Measurements from ENCODE around the gene ADGRF1. TPM values are rescaled to one million over a fixed set of nuclear protein-coding genes. Genes with fewer than 3 reads are reported as not detected.

The ADGRF1 gene
- total and polyA plus RNA-seq, 2 donors (not counting 1 experiment from before 2014, with no cell fraction given) = not detected

- TF ChIP-seq EZH2 (IDR thresholded peaks at IDR 0.05; ENCODE audit: low read length, missing control alignments) = no peak
- TF ChIP-seq, protein P1, sequence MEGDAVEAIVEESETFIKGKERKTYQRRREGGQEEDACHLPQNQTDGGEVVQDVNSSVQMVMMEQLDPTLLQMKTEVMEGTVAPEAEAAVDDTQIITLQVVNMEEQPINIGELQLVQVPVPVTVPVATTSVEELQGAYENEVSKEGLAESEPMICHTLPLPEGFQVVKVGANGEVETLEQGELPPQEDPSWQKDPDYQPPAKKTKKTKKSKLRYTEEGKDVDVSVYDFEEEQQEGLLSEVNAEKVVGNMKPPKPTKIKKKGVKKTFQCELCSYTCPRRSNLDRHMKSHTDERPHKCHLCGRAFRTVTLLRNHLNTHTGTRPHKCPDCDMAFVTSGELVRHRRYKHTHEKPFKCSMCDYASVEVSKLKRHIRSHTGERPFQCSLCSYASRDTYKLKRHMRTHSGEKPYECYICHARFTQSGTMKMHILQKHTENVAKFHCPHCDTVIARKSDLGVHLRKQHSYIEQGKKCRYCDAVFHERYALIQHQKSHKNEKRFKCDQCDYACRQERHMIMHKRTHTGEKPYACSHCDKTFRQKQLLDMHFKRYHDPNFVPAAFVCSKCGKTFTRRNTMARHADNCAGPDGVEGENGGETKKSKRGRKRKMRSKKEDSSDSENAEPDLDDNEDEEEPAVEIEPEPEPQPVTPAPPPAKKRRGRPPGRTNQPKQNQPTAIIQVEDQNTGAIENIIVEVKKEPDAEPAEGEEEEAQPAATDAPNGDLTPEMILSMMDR (conservative IDR thresholded peaks at IDR 0.05 in 1 of 2, IDR thresholded peaks at IDR 0.05 in 1 of 2; ENCODE audit: low read depth in 1 of 2, low read length in 2 of 2) = no peak
- no peaks in the 10 kb centered on the region for H3K9me3 ChIP-seq (ENCODE audit: control insufficient read depth, insufficient read depth, low read depth, low read length)
Observed at GRCh38 chr6:47076422-47077344, 34.6 kb upstream of the ADGRF1 start.

DNA sequence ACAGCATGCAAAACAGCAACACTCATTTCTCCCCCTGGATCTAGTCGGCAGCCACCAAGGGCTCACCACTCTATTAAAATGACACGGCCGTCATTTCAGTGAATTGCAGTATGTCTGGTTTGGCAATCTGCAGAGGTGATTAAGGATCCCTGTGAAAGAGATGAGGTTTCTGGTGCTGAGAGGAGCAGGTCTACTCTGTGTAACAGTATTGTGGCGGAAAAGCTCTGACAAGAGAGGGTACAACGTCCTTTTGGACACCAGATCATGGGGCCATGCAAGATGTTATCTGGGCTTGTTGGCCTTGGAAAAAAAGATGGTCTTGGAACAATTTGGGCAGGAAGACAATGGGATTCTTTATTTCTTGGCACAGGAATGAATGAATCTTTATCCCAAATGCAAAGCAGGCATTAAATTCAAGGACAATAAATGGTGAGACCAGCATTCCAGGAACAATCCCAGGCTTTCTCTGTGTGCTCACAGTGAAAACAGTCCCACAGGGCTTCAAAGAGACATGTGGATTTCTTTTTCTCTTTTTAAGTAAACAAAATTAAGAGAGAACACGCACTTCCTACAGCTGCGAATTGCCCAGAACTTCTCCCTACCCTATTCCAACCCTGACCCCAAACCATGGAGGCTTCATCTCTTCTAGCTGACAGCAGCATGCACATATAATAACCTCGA is 33.7 kb upstream of the ADGRF1 start:
- peak in 1 of 2 donors; percentile 20 for DNase-seq (ENCODE audit: low read depth in 2 of 2)
- H3K9me3 ChIP-seq (ENCODE audit: control insufficient read depth, insufficient read depth, low read depth, low read length) = no peaks in the 10 kb centered on the region
- H3K79me2 ChIP-seq (ENCODE audit: control insufficient read depth, insufficient read depth, low read length) = no peaks in the 10 kb centered on the region
- no peak overlapping the region for H2AFZ ChIP-seq (ENCODE audit: low read length)
- peaks cover 5% of the 10 kb centered on the region for H3K27me3 ChIP-seq (ENCODE audit: control insufficient read depth, insufficient read depth, low read length)
- H3K4me1 ChIP-seq (ENCODE audit: control insufficient read depth, extremely low read depth, insufficient read depth, low read length) = no peaks in the 10 kb centered on the region
- H4K20me1 ChIP-seq (ENCODE audit: control insufficient read depth, extremely low read depth, insufficient read depth, low read length) = no peaks in the 10 kb centered on the region
- TF ChIP-seq, protein P1 (conservative IDR thresholded peaks at IDR 0.05 in 1 of 2, IDR thresholded peaks at IDR 0.05 in 1 of 2; ENCODE audit: low read depth in 1 of 2, low read length in 2 of 2) = no peak
- TF ChIP-seq EZH2 (IDR thresholded peaks at IDR 0.05; ENCODE audit: low read length, missing control alignments) = no peak
- H3K9ac ChIP-seq (ENCODE audit: insufficient read depth, low read length) = no peak overlapping the region
- no peaks in the 10 kb centered on the region for H3K36me3 ChIP-seq (ENCODE audit: control insufficient read depth, insufficient read depth, low read length)
- H3K27ac ChIP-seq (ENCODE audit: insufficient read depth, low read length) = no peak overlapping the region
- H3K4me3 ChIP-seq (replicated peaks in 1 of 4; ENCODE audit: control extremely low read depth in 1 of 4, insufficient read depth in 1 of 4, low read depth in 3 of 4, low read length in 4 of 4) = no peak overlapping the region
- H3K4me2 ChIP-seq (ENCODE audit: extremely low read depth, insufficient read depth, low read length) = no peak overlapping the region

More at GRCh38 chr6:47076422-47077344, 34.6 kb upstream of the ADGRF1 start:
- peak; percentile 40 to 71 for DNase-seq (ENCODE audit: low read depth in 2 of 2)
- no peak overlapping the region for H3K4me2 ChIP-seq (ENCODE audit: extremely low read depth, insufficient read depth, low read length)
- H3K4me1 ChIP-seq (ENCODE audit: control insufficient read depth, extremely low read depth, insufficient read depth, low read length) = no peaks in the 10 kb centered on the region
- H4K20me1 ChIP-seq (ENCODE audit: control insufficient read depth, extremely low read depth, insufficient read depth, low read length) = no peaks in the 10 kb centered on the region
- H3K27ac ChIP-seq (ENCODE audit: insufficient read depth, low read length) = no peak overlapping the region
- H3K36me3 ChIP-seq (ENCODE audit: control insufficient read depth, insufficient read depth, low read length) = no peaks in the 10 kb centered on the region
- no peak overlapping the region for H3K4me3 ChIP-seq (replicated peaks in 1 of 4; ENCODE audit: control extremely low read depth in 1 of 4, insufficient read depth in 1 of 4, low read depth in 3 of 4, low read length in 4 of 4)
- H3K9ac ChIP-seq (ENCODE audit: insufficient read depth, low read length) = no peak overlapping the region
- no peaks in the 10 kb centered on the region for H3K79me2 ChIP-seq (ENCODE audit: control insufficient read depth, insufficient read depth, low read length)
- no peak overlapping the region for H2AFZ ChIP-seq (ENCODE audit: low read length)
- H3K27me3 ChIP-seq (ENCODE audit: control insufficient read depth, insufficient read depth, low read length) = peaks cover 5% of the 10 kb centered on the region

- no peaks in the 10 kb centered on the region for H3K4me1 ChIP-seq (ENCODE audit: control insufficient read depth, extremely low read depth, insufficient read depth, low read length)
- no peak for DNase-seq (ENCODE audit: low read depth in 2 of 2)
- no peaks in the 10 kb centered on the region for H3K79me2 ChIP-seq (ENCODE audit: control insufficient read depth, insufficient read depth, low read length)
- H3K9ac ChIP-seq (ENCODE audit: insufficient read depth, low read length) = no peak overlapping the region
- no peaks in the 10 kb centered on the region for H3K36me3 ChIP-seq (ENCODE audit: control insufficient read depth, insufficient read depth, low read length)
- no peaks in the 10 kb centered on the region for H3K9me3 ChIP-seq (ENCODE audit: control insufficient read depth, insufficient read depth, low read depth, low read length)
- no peak overlapping the region for H3K4me3 ChIP-seq (replicated peaks in 1 of 4; ENCODE audit: control extremely low read depth in 1 of 4, insufficient read depth in 1 of 4, low read depth in 3 of 4, low read length in 4 of 4)
- H3K27ac ChIP-seq (ENCODE audit: insufficient read depth, low read length) = no peak overlapping the region
- TF ChIP-seq, protein P1 (conservative IDR thresholded peaks at IDR 0.05 in 1 of 2, IDR thresholded peaks at IDR 0.05 in 1 of 2; ENCODE audit: low read depth in 1 of 2, low read length in 2 of 2) = no peak
- TF ChIP-seq EZH2 (IDR thresholded peaks at IDR 0.05; ENCODE audit: low read length, missing control alignments) = no peak
- H3K27me3 ChIP-seq (ENCODE audit: control insufficient read depth, insufficient read depth, low read length) = peaks cover 5% of the 10 kb centered on the region
- H3K4me2 ChIP-seq (ENCODE audit: extremely low read depth, insufficient read depth, low read length) = no peak overlapping the region
- no peak overlapping the region for H2AFZ ChIP-seq (ENCODE audit: low read length)
- H4K20me1 ChIP-seq (ENCODE audit: control insufficient read depth, extremely low read depth, insufficient read depth, low read length) = no peaks in the 10 kb centered on the region
Observed at GRCh38 chr6:47075168-47075567, 33.0 kb upstream of the ADGRF1 start.
